Mesenteric fat pad (tissue), 1 donor: ENCODE data around the gene CCNH. TPM values are rescaled to one million over a fixed set of nuclear protein-coding genes. Genes with fewer than 3 reads are reported as not detected.

Source experiments
- DNase-seq: peaks from one replicate; pipeline ENCODE4 v3.0.0-alpha.2; 2020; ENCODE audit warnings: low spot score
- total RNA-seq: library from RNA; stranded (reverse); fragmentation: NEBNext Ultra II Directional; extraction: Animal tissue kit (Norgen Biotek cat#: 25700); gene quantifications from one replicate; pipeline ENCODE4 v1.2.1, GENCODE V29; 2021
- donor health status: DM: yes; HTN: yes; CAD: no.

Gene CCNH
- total RNA-seq, 1 donor from 2014 or later: 151 TPM

DNA sequence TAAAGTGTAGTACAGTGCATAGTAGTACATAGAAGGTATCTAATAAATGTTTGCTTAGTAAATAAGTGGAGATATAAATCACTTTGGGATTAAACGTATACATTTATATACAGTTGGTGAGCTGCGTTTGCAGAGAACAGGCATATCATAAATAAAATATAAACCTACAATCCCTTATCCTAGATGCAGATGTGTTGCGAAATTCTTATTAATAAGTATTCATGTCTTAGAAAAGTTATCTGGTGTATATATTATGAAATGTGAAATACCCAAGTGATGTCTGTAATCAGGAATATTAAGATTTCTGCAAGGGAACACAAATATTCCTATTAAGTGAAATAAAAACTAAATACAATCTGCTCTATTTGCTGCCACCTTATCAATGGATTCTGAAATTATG lies 8.8 kb downstream of the CCNH start:
- no peak for DNase-seq

DNA sequence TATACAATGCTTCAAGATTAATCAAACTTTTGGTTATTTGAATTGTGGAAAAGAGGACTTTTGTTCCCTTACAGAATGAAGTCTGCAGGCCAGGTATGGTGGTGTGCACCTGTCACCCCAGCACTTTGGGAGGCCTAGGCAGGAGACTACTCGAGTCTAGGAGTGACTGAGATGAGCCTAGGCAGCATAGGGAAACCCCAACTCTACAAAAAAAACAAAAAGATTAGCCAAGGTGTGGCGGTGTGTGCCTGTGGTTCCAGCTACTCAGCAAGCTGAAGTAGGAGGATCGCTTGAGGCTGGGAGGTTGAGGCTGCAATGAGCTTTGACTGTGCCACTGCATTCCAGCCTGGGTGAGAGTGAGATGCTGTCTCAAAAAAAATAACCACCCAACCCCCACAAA lies 9.3 kb downstream of the CCNH start:
- DNase-seq: no peak

DNA sequence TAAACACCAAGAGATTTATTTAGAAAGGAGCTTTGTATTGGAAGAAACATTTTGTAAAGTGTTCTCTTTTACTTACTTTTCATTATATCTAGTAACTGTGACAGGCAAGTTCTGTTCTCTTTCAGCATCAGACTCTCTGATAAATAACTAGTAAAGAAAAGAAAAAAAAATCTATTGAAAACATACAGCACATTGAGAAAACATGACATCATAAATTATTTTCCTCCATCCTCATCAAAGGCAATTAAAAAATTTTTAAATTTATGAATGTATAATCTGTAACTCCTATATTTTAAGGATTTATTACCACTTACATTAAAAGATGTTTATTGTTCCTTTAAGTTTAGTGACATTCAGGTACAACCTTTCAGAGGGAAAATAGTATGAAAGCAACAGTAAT lies 11.1 kb downstream of the CCNH start:
- DNase-seq: no peak

DNA sequence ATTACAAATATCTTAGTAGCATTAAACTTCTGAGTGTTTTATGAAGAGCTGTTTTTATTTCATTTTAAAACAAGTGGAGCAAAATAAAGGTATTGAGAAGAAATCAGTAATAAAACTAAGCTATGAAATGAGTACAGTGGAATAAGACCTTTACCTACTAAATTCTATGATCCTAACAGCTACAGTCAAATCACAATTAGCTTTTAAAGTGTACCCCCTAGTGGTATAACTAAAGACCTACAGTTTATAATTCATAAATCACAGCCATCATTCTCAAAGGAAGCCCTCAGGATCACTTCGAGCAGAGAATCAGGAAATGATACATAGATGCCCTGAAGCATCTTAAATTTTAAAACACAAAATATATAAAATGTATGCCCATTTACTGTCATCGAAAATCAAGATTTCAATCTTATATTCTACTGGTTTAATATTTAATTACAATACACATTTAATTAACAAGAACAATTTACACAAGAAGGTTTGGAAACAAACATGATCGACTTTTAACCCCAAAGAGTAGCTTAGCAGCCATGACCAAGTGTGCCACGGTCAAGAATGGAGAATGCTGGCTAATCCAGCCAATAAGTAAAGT lies 12.3 kb downstream of the CCNH start:
- DNase-seq: no peak

DNA sequence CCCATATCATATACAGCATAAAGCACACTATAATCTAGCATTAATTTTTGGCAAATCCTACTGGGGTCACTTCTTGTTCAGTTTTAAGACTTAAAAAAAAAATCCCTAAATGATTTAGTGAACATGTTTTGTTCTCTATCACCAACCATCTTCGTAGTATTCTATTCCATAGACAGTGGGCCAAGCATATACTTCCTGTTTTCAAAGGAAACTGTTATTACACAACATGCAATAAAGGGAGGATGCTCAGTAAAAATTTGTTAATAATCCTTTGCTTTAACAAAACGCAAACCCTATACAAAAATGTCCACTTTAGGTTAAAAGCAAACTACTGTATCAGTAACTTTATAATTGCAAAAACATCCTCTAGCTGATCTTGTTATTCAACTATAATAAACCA lies 13.0 kb downstream of the CCNH start:
- DNase-seq: no peak

DNA sequence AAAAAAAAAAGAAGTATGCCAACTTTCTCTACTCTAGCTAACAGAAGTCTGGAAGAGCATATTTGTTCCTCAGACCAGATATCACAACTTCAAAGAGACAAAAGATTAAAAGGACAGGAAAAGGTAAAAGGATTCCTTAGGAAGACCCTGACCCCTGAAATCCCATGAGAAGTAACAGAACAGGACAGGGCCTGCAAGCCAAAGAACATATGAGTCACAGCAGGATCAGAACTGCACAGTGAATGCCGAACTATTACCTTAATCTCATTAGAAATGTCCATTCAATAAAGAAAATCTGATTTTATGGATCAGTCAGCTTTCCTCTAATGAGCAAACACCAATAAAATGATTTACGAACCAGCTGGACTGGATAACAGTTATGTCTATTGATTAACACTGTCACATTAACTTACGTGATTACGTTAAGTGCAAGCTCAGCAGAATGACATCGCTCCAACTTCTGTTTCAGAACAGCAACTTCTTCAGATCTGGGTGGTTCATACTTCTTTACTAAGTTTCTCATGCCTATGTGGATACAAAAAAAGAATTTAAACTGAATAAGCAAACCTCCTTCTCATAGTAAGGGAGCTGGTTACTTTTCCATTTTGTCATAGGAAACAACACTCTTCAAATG lies 13.6 kb downstream of the CCNH start:
- no peak for DNase-seq

DNA sequence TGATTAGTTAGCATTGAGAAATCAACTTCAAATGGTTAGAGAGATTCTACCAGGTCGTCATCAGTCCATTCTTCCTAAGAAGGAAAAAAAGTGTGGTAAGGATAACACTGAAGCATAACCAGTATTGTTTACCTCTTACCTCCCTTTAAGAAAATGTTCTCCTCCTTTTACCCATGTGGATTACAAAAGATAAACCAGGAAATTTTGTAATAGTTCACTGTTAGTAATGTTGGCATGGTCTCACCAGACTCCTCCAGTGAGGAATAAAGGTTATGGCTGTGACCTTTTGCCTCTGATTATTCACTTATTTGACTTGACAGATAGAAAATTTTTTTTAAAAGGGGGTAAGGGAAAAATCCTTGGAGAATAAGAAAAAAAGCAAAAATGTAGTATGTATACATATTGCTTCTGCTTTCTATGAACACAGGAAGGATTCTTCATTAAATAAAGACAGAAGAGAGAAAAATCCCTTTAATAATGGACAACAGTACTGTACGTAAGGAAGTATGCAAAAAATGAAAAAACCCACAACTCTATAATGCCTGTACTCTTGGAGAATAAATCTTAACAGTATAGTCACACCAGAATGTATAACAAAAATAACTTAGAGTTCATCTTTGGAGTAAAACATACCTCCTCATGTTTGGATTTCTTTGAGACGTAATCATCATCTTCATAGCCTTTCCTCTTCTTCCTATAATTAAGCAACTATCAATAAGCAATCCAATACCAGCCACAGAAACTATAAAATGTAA lies 18.1 kb downstream of the CCNH start:
- no peak for DNase-seq

DNA sequence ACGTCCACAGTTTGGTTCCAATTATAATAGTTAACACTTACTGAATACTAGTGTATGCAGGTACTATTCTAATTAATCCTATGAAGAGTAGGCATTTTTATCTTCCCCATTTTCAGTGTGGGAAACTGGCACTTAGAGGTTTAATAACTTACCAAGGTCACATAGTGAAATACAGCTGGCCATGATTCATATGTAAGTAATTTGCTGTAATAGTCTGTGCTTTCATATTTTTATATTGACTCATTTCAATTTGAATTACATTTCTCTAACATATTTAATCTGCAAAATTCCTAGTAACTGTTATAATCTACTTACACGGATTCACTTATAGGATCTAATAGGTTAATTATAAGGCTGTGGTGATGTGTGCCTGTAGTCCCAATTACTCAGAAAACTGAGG lies 19.4 kb downstream of the CCNH start:
- no peak for DNase-seq

DNA sequence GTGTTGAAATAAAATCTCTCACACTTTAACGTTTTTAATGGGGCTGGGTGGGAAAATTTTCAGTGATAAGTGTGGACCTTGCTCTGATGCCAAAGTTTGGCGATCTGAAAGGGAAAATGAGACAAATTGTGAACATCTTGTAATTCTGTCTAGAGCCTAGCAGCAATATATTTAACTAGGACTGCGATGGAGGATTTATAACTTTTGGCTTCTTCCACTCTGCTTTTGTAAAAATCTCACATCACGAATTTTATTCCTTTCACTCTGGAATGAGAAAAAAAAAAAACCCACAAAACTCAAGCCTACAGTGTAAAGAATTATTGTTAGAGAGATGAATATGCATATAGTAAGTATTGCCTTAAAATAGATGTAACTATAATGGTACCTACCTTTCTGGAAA lies 19.9 kb downstream of the CCNH start:
- DNase-seq: no peak

DNA sequence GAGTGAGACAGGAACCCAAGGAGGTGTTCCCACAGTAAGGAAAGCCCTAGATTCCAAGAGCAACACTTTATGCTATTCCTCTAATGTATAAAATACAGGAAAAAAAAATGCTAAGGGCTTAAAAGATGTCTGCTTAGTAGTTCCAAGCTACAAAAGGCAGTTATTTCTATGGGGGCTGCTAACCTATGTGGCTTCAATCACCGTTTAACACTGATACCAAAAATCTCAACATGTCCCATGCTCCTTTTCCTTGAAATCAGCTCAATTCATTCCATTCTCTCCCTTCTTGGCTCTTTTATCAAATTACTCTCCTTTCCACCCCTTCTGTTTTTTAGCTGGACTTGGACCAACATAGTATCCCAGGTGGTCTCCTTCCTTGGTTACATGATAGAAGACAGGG lies 20.6 kb downstream of the CCNH start:
- DNase-seq: no peak

DNA sequence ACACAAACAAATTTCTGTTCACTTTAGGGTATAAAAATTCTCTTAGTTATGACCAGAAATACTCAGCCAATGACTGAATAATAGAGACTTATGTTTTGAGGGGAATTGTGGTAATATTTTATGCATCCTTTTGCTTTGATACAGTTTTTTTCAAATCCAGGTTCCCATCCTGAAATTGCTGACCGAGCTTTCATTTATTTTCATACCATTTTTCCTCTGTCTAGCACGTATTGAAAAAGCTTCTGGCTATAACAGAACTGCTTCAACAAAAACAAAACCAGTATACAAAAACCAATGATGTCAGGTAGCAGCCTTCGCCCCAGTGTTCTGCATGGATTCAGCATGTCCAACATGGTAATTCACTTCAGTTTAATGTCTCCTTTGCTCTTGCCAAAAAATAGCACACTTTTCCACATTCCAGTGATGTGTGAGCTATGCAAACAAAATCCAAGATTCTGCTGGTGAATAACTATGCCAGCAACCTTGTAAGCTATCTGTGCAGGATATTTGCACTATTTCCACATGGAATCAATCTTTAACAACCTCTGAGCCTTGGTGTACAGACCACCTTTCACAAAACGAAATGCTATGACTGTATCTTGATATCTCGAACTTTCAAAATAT lies 22.0 kb downstream of the CCNH start:
- DNase-seq: no peak

DNA sequence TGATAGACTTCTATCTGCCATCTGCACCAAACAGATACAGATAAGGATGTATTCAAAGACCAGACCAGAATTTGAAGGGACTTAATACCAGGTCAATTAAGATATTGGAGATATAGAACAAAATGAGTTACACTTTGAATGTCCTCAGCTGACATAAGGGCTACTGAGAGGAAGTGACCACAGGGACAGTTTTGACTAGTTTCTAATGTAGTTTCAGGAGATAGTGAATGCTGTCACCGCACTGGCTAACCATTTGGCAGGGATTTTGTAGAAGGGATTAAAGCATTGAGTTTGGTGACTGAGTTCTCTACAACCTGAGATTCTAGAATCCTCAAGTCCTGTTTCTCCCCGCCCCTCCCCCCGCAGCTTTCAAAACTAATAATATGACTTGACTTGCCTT lies 22.7 kb downstream of the CCNH start:
- DNase-seq: no peak

DNA sequence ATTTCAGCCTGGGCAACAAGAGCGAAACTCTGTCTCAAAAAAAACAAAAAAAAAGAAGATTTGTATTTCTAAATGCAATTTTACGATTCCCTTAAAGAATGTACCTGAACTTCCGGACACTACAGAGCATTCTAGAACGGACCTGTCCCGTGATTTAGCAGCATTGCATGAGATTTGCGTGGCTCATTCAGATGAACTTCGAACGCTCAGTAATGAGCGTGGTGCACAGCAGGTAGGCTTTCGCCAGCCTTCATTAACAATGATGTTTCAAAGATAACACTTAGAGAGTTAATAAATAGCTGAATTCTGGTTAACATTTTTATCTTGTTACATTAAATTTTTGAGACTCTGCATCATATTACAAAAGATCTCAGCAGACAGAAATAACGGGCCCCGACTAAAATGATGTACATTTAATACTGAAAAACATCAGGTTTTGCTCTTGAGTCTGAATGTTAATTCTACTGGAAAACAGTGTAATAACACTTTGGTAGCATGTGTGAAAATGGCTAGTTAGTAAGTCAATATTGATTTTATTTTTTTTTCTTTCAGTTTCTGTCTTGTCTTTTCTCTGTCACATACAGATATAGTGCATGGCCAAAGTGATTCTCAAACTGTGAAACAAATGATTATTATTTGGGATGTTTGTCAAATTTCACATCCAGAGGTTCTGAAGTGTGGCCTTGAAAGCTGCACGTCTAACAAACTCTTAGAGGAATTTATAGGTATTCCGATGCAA lies 23.3 kb downstream of the CCNH start:
- DNase-seq: no peak

DNA sequence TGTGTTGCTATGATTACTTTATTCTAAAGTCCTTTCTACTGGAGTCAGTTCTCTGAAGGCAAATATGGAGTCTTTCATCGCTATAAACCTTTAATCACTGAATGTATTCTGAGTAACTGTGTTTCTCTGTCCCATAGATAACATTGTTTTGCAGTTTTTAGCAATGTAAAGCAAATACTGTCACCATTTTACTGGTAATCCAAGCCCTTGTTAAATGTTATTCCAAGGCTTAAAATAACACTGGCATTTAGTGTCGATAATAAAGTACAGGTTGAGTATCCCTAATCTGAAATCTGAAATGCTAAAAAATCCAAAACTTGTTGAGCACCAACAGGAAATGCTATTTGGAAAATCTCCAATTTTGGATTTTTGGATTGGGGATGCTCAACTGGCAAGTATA lies 24.6 kb downstream of the CCNH start:
- DNase-seq: no peak

DNA sequence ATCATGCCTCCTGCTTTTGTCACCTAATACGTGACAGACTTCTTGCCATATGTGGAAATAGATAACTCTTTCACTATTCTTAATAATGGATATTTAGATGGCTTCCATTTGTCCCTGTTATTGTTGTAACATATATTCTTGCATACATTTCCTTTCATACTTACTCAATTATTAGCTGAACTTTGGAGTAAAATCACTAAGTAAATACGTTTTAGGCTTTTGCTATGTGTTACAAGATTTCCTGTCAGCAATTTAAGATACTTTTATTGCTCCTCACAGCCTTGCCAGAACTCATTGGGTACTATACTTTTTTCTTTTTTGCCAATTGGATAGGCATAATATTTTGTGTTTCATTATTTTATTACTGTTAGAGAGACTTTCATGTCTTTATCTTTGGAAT lies 26.9 kb downstream of the CCNH start:
- DNase-seq: no peak

DNA sequence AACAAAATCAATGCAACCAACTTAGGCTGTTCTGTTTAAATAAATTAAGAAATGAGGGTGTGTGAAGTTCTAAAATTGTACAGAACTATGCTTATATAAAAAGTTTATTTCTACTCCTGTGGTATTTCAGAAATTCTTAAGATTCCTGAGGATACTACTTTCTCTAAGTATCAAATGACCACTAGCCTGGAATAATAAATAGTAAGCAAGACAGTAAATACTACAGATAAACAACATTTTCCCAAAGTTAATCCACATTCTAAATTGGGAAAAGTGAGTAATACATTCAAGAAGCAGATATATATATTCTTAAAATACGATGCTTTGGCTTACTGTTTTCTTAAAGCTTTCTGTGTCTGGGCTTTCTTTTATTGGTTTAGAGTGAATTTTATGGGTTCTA lies 29.5 kb downstream of the CCNH start:
- no peak for DNase-seq

DNA sequence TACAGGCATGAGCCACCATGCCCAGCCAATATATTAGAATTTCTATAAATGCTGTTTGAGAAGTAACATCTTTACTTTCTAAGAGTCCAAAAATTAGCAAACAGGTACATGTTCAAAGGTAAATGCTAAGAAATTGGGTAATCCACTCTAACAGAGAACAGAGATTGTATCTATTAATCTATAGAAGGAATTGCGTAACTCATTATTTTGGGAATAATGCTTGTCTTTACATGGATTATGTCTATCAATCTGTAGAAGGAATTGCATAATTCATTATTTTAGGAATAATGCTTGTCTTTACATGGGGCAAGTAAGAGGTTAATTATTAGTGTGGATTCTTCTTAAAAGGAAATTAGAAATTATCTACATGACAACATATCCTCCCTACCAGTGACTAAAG lies 30.5 kb downstream of the CCNH start:
- no peak for DNase-seq

DNA sequence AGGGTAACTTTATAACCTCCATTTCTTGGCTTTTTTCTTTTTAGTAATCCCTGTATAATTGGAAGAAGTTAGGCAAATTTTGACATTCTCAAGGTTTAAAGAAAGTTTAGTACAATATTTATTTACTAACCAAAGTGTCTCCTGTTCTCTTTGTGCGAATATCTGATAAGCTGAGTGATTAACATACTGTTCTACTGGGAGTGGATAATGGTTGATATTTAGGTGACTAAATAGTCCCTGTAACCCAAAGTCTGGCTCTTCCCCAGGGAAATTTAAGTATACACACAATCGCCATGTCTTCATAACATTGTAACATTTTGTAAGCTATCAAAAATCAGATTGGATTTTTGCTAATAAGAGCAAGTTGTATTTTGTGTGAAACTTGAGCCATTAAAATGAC lies 40.0 kb downstream of the CCNH start:
- DNase-seq: no peak

DNA sequence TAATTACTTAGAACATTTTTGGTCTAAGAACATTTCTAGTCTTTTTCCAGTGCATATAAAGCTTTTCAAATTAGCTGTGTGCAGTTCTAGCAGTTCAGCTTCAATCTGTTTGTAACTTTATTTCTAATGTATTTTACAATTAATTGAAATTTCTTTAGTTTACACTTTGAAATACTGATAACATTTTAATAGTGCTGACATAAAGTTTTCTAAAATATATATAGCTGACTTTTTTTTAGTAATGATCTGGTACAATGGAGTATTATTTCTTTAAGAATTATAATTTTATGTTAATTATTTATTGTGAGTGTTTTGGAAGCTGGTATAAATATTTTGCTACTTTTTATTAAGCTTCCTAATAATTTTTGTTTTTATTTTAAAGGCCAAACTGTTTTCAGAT lies 43.3 kb downstream of the CCNH start:
- DNase-seq: no peak

DNA sequence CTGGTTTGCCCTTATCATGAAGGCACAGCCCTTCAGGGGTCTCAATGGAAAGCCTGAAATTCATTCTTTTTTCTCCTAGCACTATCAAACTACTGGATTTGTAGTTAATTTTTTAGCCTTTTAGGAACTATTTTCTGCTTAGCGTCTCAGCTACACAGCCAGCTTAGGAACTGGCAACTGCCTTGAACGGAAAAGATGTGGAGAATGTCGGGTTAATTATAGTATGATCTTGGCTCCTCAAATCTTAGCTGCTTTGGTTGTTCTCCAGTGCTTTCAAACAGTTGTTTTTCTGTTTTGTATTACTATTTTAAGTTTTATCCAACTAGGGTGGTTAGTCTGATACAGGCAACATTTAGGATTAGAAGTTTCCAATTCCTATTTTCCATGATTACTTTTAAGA lies 44.1 kb downstream of the CCNH start:
- no peak for DNase-seq

DNA sequence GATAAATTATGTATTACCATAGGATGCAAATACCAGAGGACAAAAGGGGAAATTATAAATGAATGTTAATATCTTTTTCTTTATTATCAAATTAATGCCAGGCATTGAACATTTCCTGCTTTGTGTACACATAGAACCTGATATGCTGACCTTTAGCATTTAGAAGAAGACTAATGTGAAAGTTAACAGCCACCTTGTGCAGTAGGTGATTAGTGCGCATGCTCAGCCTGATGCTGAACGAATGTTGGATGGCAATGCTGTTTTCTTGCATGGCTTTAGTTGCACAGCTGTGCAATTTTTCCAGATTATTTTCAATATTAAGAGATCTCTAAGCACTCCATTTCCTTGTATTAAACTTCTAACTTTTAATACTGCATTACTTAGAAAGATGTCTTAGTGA lies 45.5 kb downstream of the CCNH start:
- no peak for DNase-seq
